ENCODE results near the gene GPBAR1.
A peak's percentile ranks its signal among the peaks of the same experiment; 100 is the strongest.

Gene GPBAR1

GRCh38 chr2:218294430-218295022, 33.7 kb downstream of the GPBAR1 start:
- no peak overlapping the region for H3K4me3 ChIP-seq (ENCODE audit: low read length)
- no peak for TF ChIP-seq CTCF (conservative IDR thresholded peaks at IDR 0.05; ENCODE audit: low read length)
- no peak for DNase-seq (ENCODE audit: low read depth)

- H3K4me3 ChIP-seq (ENCODE audit: low read length) = no peak overlapping the region
- TF ChIP-seq CTCF (conservative IDR thresholded peaks at IDR 0.05; ENCODE audit: low read length) = no peak
- no peak for DNase-seq (ENCODE audit: low read depth)
Observed at GRCh38 chr2:218295029-218295428, 34.2 kb downstream of the GPBAR1 start.

GRCh38 chr2:218296200-218296599, 35.4 kb downstream of the GPBAR1 start:
- H3K4me3 ChIP-seq (ENCODE audit: low read length) = no peak overlapping the region
- DNase-seq (ENCODE audit: low read depth) = no peak
- no peak for TF ChIP-seq CTCF (conservative IDR thresholded peaks at IDR 0.05; ENCODE audit: low read length)

- DNase-seq (ENCODE audit: low read depth) = no peak
- TF ChIP-seq CTCF (conservative IDR thresholded peaks at IDR 0.05; ENCODE audit: low read length) = no peak
Observed at GRCh38 chr2:218296847-218297246, 36.0 kb downstream of the GPBAR1 start.

GRCh38 chr2:218298314-218298875, 37.6 kb downstream of the GPBAR1 start:
- TF ChIP-seq CTCF (conservative IDR thresholded peaks at IDR 0.05; ENCODE audit: low read length) = no peak
- no peak overlapping the region for H3K4me3 ChIP-seq (ENCODE audit: low read length)
- DNase-seq (ENCODE audit: low read depth) = no peak

More at GRCh38 chr2:218296847-218297246, 36.0 kb downstream of the GPBAR1 start:
- no peak overlapping the region for H3K4me3 ChIP-seq (ENCODE audit: low read length)

- no peak for TF ChIP-seq CTCF (conservative IDR thresholded peaks at IDR 0.05; ENCODE audit: low read length)
- H3K4me3 ChIP-seq (ENCODE audit: low read length) = no peak overlapping the region
- DNase-seq (ENCODE audit: low read depth) = no peak
Observed at GRCh38 chr2:218300141-218300540, 39.3 kb downstream of the GPBAR1 start.

- peak; percentile 98 for TF ChIP-seq CTCF (conservative IDR thresholded peaks at IDR 0.05; ENCODE audit: low read length)
- peak; percentile 70 for DNase-seq (ENCODE audit: low read depth)
- no peak overlapping the region for H3K4me3 ChIP-seq (ENCODE audit: low read length)
Observed at GRCh38 chr2:218301176-218301819, 40.5 kb downstream of the GPBAR1 start.

Measured in AG10803 (cell line).